GM12878 (cell line): ENCODE measurements around the gene SACM1L. TPM values are rescaled to one million over a fixed set of nuclear protein-coding genes. Genes with fewer than 3 reads are reported as not detected.

Experiments used
- ATAC-seq: fragments of 200-7000 bp; cut with Tn5 transposase; 3 replicates; pipeline ENCODE4 v1.9.1; 2020; ENCODE audit warnings: mild to moderate bottlenecking, moderate library complexity
- BruUV-seq: library from RNA; stranded (reverse); fragments of 400-500 nt; replicated peaks from 2 replicates; lab custom pipeline; 2021; lab: Mats Ljungman, UMichigan
- CTCF ChIA-PET: fragments of 300-600 bp; sonication (Branson Sonifier 250); formaldehyde crosslinking; extraction: SDS; loops from one replicate; lab custom pipeline; 2021; ENCODE audit warnings: inconsistent platforms; lab: Yijun Ruan, JAX
- POLR2A ChIA-PET: fragments of 350-600 bp; formaldehyde crosslinking; extraction: SDS; loops from one replicate; lab custom pipeline; 2021; ENCODE audit warnings: inconsistent platforms; lab: Charles Lee
- RAD21 ChIA-PET: fragments of 300-600 bp; sonication (Branson Sonifier 250); formaldehyde crosslinking; loops from one replicate; lab custom pipeline; 2023; ENCODE audit warnings: antibody characterized with exemption; ENCODE audit not compliant: unreplicated experiment; lab: Charles Lee
- SMC1A ChIA-PET: fragments of 300-600 bp; sonication (Branson Sonifier 250); formaldehyde crosslinking; loops from one replicate; lab custom pipeline; 2023; ENCODE audit not compliant: unreplicated experiment, uncharacterized antibody; lab: Charles Lee
- DNase-seq: peaks from one replicate; pipeline ENCODE4 v3.0.0-alpha.2; 2011; ENCODE audit warnings: low read depth, low spot score
- FAIRE-seq: peaks from 3 replicates; lab custom pipeline; 2011; peaks lifted over from hg19 to GRCh38; lab: Jason Lieb, UNC
- H2AFZ ChIP-seq: 2 replicates; pipeline ENCODE4 v1.6.0; 2011; ENCODE audit warnings: low read depth, low read length, control low read depth; ENCODE audit not compliant: control insufficient read depth
- H3K27ac ChIP-seq: 2 replicates; pipeline ENCODE4 v1.5.1; 2011; ENCODE audit warnings: control low read depth; ENCODE audit not compliant: control insufficient read depth, insufficient read depth
- H3K27me3 ChIP-seq, 2 experiments: replicated peaks in 1 of 2; 2 replicates each; pipeline versions ENCODE4 v1.6.0 to v1.6.1; 2011; ENCODE audit warnings: low read length in 1 of 2; ENCODE audit not compliant: control insufficient read depth in 2 of 2, insufficient read depth in 2 of 2
- H3K36me3 ChIP-seq, 2 experiments: 2 replicates each; pipeline ENCODE4 v1.5.1; 2011; ENCODE audit warnings: low read length in 1 of 2; ENCODE audit not compliant: control insufficient read depth in 2 of 2, insufficient read depth in 2 of 2
- H3K4me1 ChIP-seq: 2 replicates; pipeline ENCODE4 v1.6.1; 2011; ENCODE audit warnings: mild to moderate bottlenecking, low read length, moderate library complexity, mixed read lengths; ENCODE audit not compliant: control insufficient read depth, insufficient read depth
- H3K4me2 ChIP-seq: 2 replicates; pipeline ENCODE4 v1.6.0; 2011; ENCODE audit warnings: control low read depth; ENCODE audit not compliant: control insufficient read depth, insufficient read depth
- H3K4me3 ChIP-seq: fragments of 200-600 bp; sonication (generic); 2 replicates; pipeline ENCODE4 v1.5.1; 2016
- H3K79me2 ChIP-seq: 2 replicates; pipeline ENCODE4 v1.6.0; 2011; ENCODE audit warnings: low read length; ENCODE audit not compliant: control insufficient read depth, insufficient read depth
- H3K9ac ChIP-seq: 2 replicates; pipeline ENCODE4 v1.8.0; 2011; ENCODE audit warnings: low read length, control low read depth, mixed read lengths; ENCODE audit not compliant: control insufficient read depth, insufficient read depth
- H3K9me3 ChIP-seq: replicated peaks from 3 replicates; pipeline ENCODE4 v1.5.1; 2011; ENCODE audit warnings: mild to moderate bottlenecking, low read length; ENCODE audit not compliant: control insufficient read depth, insufficient read depth
- H4K20me1 ChIP-seq: 2 replicates; pipeline ENCODE4 v1.6.0; 2011; ENCODE audit not compliant: control insufficient read depth, insufficient read depth
- E4F1 ChIP-seq: fragments of 450-650 bp; IDR thresholded peaks from 2 replicates; pipeline ENCODE4 v1.6.1; 2018; ENCODE audit warnings: borderline replicate concordance, mild to moderate bottlenecking; ENCODE audit not compliant: partially characterized antibody
- HDAC2 ChIP-seq: fragments of 200-600 bp; sonication (generic); IDR thresholded peaks from 2 replicates; pipeline ENCODE4 v1.6.1; 2017
- HDGF ChIP-seq: fragments of 450-650 bp; IDR thresholded peaks from 2 replicates; pipeline ENCODE4 v1.6.1; 2016; ENCODE audit warnings: antibody characterized with exemption
- SUZ12 ChIP-seq: fragments of 200-600 bp; sonication (generic); IDR thresholded peaks from one replicate; pipeline ENCODE4 v1.6.1; 2018; ENCODE audit warnings: antibody characterized with exemption, mild to moderate bottlenecking; ENCODE audit not compliant: unreplicated experiment
- TCF7 ChIP-seq: IDR thresholded peaks from 2 replicates; pipeline ENCODE4 v1.6.1; 2014; ENCODE audit warnings: antibody characterized with exemption, borderline replicate concordance
- ZBED1 ChIP-seq: IDR thresholded peaks from 2 replicates; pipeline ENCODE4 v1.6.1; 2016; ENCODE audit warnings: borderline replicate concordance
- ZNF384 ChIP-seq: IDR thresholded peaks from 2 replicates; pipeline ENCODE4 v1.6.1; 2012; ENCODE audit warnings: low read depth, mild to moderate bottlenecking, low read length, improper control_type of control experiment, borderline replicate concordance
- WGBS: methylation state at CpG from one replicate; pipeline ENCODE4 v1.1.6; 2016; ENCODE audit warnings: low lambda C conversion rate; ENCODE audit not compliant: insufficient replicate concordance, insufficient coverage; ENCODE audit errors: missing lambda C conversion rate; 5-methylcytosine and 5-hydroxymethylcytosine counted together
- in situ Hi-C: fragments of 300-500 bp; cut with MboI; formaldehyde crosslinking; loops from 9 replicates; pipeline ENCODE4 v1.14.3; 2018; ENCODE audit warnings: mixed read lengths
- intact Hi-C: fragments of 100-400 bp; cut with micrococcal nuclease; formaldehyde crosslinking; loops from one replicate; pipeline ENCODE4 v1.14.2; 2022; ENCODE audit not compliant: unreplicated experiment
- polyA plus RNA-seq, 11 experiments: library from polyadenylated mRNA; depleted of rRNA in 4 of 11; unstranded in 6 of 11; stranded (reverse) in 5 of 11; fragments of >200 nt; fragmentation: Nextera tagmentation in 4 of 11; fragmentation: Illumina TruSeq in 1 of 11; extraction: Ambion mirVana in 4 of 11; extraction: Trizol in 1 of 11; gene quantifications; 1 replicate in 1 of 11; 2 replicates in 10 of 11; pipeline versions ENCODE4 v1.2.1 to v1.2.3, GENCODE V29; 2011 to 2016; ENCODE audit warnings: inconsistent platforms in 2 of 11, missing spikeins in 2 of 11, low read depth in 1 of 11
- total RNA-seq, 4 experiments: library from RNA; depleted of rRNA in 3 of 4; stranded (reverse); fragments of >200 nt in 3 of 4; fragmentation: Illumina TruSeq in 1 of 4; extraction: Trizol in 1 of 4; gene quantifications; 2 replicates each; pipeline versions ENCODE4 v1.2.1 to v1.2.3, GENCODE V29; 2013 to 2021
- TF ChIP-seq, protein P1 (sequence below): IDR thresholded peaks from 2 replicates; pipeline ENCODE4 v1.6.1; 2011; ENCODE audit warnings: borderline replicate concordance, low read depth, mild to moderate bottlenecking, moderate library complexity, mixed read lengths, low read length; ENCODE audit not compliant: insufficient read depth; ENCODE audit errors: extremely low read length
- TF ChIP-seq, protein P2 (sequence below): fragments of 450-650 bp; IDR thresholded peaks from 2 replicates; pipeline ENCODE4 v1.6.1; 2017; ENCODE audit warnings: mild to moderate bottlenecking
- TF ChIP-seq, protein P3 (sequence below): IDR thresholded peaks from 2 replicates; pipeline ENCODE4 v1.6.1; 2012; ENCODE audit warnings: mild to moderate bottlenecking, low read depth, low read length

The SACM1L gene
- total and polyA plus RNA-seq, 10 of the 15 experiments (the other 5 are each of a cell fraction or from before 2014, with no cell fraction given): 16.5 to 48.3 (median 28.9) TPM

- TF ChIP-seq, protein P1, sequence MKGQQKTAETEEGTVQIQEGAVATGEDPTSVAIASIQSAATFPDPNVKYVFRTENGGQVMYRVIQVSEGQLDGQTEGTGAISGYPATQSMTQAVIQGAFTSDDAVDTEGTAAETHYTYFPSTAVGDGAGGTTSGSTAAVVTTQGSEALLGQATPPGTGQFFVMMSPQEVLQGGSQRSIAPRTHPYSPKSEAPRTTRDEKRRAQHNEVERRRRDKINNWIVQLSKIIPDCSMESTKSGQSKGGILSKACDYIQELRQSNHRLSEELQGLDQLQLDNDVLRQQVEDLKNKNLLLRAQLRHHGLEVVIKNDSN: no peak
These were observed 83.9 kb downstream of the SACM1L start (continued) for GRCh38 chr3:45773072-45773471.

- no peaks in the 10 kb centered on the region for H4K20me1 ChIP-seq
- FAIRE-seq (no peak), DNase-seq (no peak), ATAC-seq (no peak)
- POLR2A ChIA-PET: interaction anchor here (0.6 kb wide), 1 partner anchor 1715 kb away, joined by 4 read pairs; no protein-coding TSS in a partner anchor
- CTCF ChIA-PET: interaction anchor here (0.7 to 2.0 kb wide), 4 partner anchors 156 to 305 kb away, joined by 3 to 6 read pairs (median 3); no protein-coding TSS in a partner anchor
- no peak overlapping the region for H3K27ac ChIP-seq
- SMC1A ChIA-PET: interaction anchor here (1.0 to 1.1 kb wide), 3 partner anchors 31 to 263 kb away, joined by 4 to 5 read pairs (median 4); no protein-coding TSS in a partner anchor
- no TSS peak for BruUV-seq
- no peaks in the 10 kb centered on the region for H3K9me3 ChIP-seq
- no peaks in the 10 kb centered on the region for H3K4me1 ChIP-seq
- intact Hi-C loops (no loop called here), in situ Hi-C loops (no loop called here)
- WGBS: 26% methylated on average over 7 of the region's 7 CpGs
- H3K4me3 ChIP-seq: no peak overlapping the region
- no peak overlapping the region for H3K4me2 ChIP-seq
- H2AFZ ChIP-seq: no peak overlapping the region
- no peaks in the 10 kb centered on the region for H3K36me3 ChIP-seq
- H3K9ac ChIP-seq: no peak overlapping the region
- RAD21 ChIA-PET: no interaction called here
- no peaks in the 10 kb centered on the region for H3K79me2 ChIP-seq
- H3K27me3 ChIP-seq: peaks cover 0 to 2% of the 10 kb centered on the region in 2 experiments; a peak in 1 of 4 replicates
- TF ChIP-seq HDGF (no peak), SUZ12 (no peak), ZBED1 (no peak), HDAC2 (no peak), TCF7 (no peak), E4F1 (no peak), ZNF384 (no peak)
- TF ChIP-seq, protein P2, sequence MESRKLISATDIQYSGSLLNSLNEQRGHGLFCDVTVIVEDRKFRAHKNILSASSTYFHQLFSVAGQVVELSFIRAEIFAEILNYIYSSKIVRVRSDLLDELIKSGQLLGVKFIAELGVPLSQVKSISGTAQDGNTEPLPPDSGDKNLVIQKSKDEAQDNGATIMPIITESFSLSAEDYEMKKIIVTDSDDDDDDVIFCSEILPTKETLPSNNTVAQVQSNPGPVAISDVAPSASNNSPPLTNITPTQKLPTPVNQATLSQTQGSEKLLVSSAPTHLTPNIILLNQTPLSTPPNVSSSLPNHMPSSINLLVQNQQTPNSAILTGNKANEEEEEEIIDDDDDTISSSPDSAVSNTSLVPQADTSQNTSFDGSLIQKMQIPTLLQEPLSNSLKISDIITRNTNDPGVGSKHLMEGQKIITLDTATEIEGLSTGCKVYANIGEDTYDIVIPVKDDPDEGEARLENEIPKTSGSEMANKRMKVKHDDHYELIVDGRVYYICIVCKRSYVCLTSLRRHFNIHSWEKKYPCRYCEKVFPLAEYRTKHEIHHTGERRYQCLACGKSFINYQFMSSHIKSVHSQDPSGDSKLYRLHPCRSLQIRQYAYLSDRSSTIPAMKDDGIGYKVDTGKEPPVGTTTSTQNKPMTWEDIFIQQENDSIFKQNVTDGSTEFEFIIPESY: no peak
- TF ChIP-seq, protein P1: no peak
- TF ChIP-seq, protein P3, sequence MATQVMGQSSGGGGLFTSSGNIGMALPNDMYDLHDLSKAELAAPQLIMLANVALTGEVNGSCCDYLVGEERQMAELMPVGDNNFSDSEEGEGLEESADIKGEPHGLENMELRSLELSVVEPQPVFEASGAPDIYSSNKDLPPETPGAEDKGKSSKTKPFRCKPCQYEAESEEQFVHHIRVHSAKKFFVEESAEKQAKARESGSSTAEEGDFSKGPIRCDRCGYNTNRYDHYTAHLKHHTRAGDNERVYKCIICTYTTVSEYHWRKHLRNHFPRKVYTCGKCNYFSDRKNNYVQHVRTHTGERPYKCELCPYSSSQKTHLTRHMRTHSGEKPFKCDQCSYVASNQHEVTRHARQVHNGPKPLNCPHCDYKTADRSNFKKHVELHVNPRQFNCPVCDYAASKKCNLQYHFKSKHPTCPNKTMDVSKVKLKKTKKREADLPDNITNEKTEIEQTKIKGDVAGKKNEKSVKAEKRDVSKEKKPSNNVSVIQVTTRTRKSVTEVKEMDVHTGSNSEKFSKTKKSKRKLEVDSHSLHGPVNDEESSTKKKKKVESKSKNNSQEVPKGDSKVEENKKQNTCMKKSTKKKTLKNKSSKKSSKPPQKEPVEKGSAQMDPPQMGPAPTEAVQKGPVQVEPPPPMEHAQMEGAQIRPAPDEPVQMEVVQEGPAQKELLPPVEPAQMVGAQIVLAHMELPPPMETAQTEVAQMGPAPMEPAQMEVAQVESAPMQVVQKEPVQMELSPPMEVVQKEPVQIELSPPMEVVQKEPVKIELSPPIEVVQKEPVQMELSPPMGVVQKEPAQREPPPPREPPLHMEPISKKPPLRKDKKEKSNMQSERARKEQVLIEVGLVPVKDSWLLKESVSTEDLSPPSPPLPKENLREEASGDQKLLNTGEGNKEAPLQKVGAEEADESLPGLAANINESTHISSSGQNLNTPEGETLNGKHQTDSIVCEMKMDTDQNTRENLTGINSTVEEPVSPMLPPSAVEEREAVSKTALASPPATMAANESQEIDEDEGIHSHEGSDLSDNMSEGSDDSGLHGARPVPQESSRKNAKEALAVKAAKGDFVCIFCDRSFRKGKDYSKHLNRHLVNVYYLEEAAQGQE: no peak
These were observed 84.7 kb downstream of the SACM1L start for GRCh38 chr3:45773714-45774449.
